ENCODE data around the gene POLR2J. TPM values are rescaled to one million over a fixed set of nuclear protein-coding genes. Genes with fewer than 3 reads are reported as not detected.
A peak's percentile ranks its signal among the peaks of the same experiment; 100 is the strongest.

POLR2J gene
- polyA plus RNA-seq, 1 donor from 2014 or later = 42.6 TPM

GRCh38 chr7:102467581-102468477, 10.9 kb downstream of the POLR2J start:
- no peak overlapping the region for H3K9ac ChIP-seq (ENCODE audit: low read length)
- H4K20me1 ChIP-seq (ENCODE audit: insufficient read depth) = no peaks in the 10 kb centered on the region
- no peaks in the 10 kb centered on the region for H3K36me3 ChIP-seq (ENCODE audit: insufficient read depth, low read length)
- H3K4me3 ChIP-seq (ENCODE audit: low read length) = no peak overlapping the region
- no peak for TF ChIP-seq EZH2 (IDR thresholded peaks at IDR 0.05; ENCODE audit: borderline replicate concordance, insufficient read depth, low read length, poor library complexity, severe bottlenecking)
- TF ChIP-seq TAF1 (IDR thresholded peaks at IDR 0.05; ENCODE audit: low read depth) = no peak
- no peak for TF ChIP-seq REST (IDR thresholded peaks at IDR 0.05; ENCODE audit: borderline replicate concordance)
- no peak for TF ChIP-seq CTCF (IDR thresholded peaks at IDR 0.05; ENCODE audit: poor library complexity, severe bottlenecking)
- no peak for TF ChIP-seq RAD21 (conservative IDR thresholded peaks at IDR 0.05)
- no peak for TF ChIP-seq EP300 (conservative IDR thresholded peaks at IDR 0.05; ENCODE audit: poor library complexity, severe bottlenecking)
- TF ChIP-seq POLR2AphosphoS5 (IDR thresholded peaks at IDR 0.05) = no peak
- H3K9me3 ChIP-seq (ENCODE audit: low read length) = no peaks in the 10 kb centered on the region
- H3F3A ChIP-seq (ENCODE audit: insufficient read depth, low read length, poor library complexity, severe bottlenecking) = no peaks in the 10 kb centered on the region
- no peak overlapping the region for H3K4me2 ChIP-seq (ENCODE audit: low read length)
- no peaks in the 10 kb centered on the region for H3K27me3 ChIP-seq (ENCODE audit: insufficient read depth, low read depth, low read length)
- H3K9me2 ChIP-seq (ENCODE audit: insufficient read depth, low read length) = no peaks in the 10 kb centered on the region
- H3K27ac ChIP-seq (ENCODE audit: low read length) = no peak overlapping the region
- no peak overlapping the region for H2AFZ ChIP-seq (ENCODE audit: low read depth, low read length)
- H3K79me2 ChIP-seq (replicated peaks; ENCODE audit: insufficient read depth, low read length) = peaks cover 14% of the 10 kb centered on the region

GRCh38 chr7:102466097-102466496, 12.6 kb downstream of the POLR2J start:
- Histone ChIP-seq H3K79me2 (replicated peaks; ENCODE audit: insufficient read depth, low read length) (peaks cover 20% of the 10 kb centered on the region), H4K20me1 (ENCODE audit: insufficient read depth) (no peaks in the 10 kb centered on the region), H3K4me2 (ENCODE audit: low read length) (peak overlapping the region; percentile 25), H2AFZ (ENCODE audit: low read depth, low read length) (no peak overlapping the region), H3K27ac (ENCODE audit: low read length) (no peak overlapping the region), H3K4me3 (ENCODE audit: low read length) (peak overlapping the region; percentile 99), H3K27me3 (ENCODE audit: insufficient read depth, low read depth, low read length) (no peaks in the 10 kb centered on the region), H3K36me3 (ENCODE audit: insufficient read depth, low read length) (no peaks in the 10 kb centered on the region), H3K9ac (ENCODE audit: low read length) (peak overlapping the region; percentile 93), H3F3A (ENCODE audit: insufficient read depth, low read length, poor library complexity, severe bottlenecking) (no peaks in the 10 kb centered on the region), H3K9me3 (ENCODE audit: low read length) (no peaks in the 10 kb centered on the region), H3K9me2 (ENCODE audit: insufficient read depth, low read length) (no peaks in the 10 kb centered on the region)
- TF ChIP-seq POLR2AphosphoS5 (IDR thresholded peaks at IDR 0.05) = no peak
- TF ChIP-seq REST (IDR thresholded peaks at IDR 0.05; ENCODE audit: borderline replicate concordance) = no peak
- TF ChIP-seq SMC3 (conservative IDR thresholded peaks at IDR 0.05; ENCODE audit: poor library complexity) = no peak
- no peak for TF ChIP-seq MXI1 (conservative IDR thresholded peaks at IDR 0.05; ENCODE audit: poor library complexity, severe bottlenecking)
- no peak for TF ChIP-seq EZH2 (IDR thresholded peaks at IDR 0.05; ENCODE audit: borderline replicate concordance, insufficient read depth, low read length, poor library complexity, severe bottlenecking)
- no peak for TF ChIP-seq RAD21 (conservative IDR thresholded peaks at IDR 0.05)
- no peak for TF ChIP-seq TAF1 (IDR thresholded peaks at IDR 0.05; ENCODE audit: low read depth)
- no peak for TF ChIP-seq EP300 (conservative IDR thresholded peaks at IDR 0.05; ENCODE audit: poor library complexity, severe bottlenecking)
- TF ChIP-seq CTCF (IDR thresholded peaks at IDR 0.05; ENCODE audit: poor library complexity, severe bottlenecking) = no peak
